IMR-90 (cell line): Measurements from ENCODE around the gene CCDC142. TPM values are rescaled to one million over a fixed set of nuclear protein-coding genes. Genes with fewer than 3 reads are reported as not detected.

Source experiments
- ATAC-seq: fragments of 200-7000 bp; cut with Tn5 transposase; 2 replicates; pipeline ENCODE4 v1.9.1; 2020; ENCODE audit warnings: low read depth, mild to moderate bottlenecking, moderate library complexity
- BruUV-seq: library from RNA; stranded (reverse); fragments of 400-500 nt; replicated peaks from 2 replicates; lab custom pipeline; 2021; lab: Mats Ljungman, UMichigan
- CTCF ChIA-PET: fragments of 300-600 bp; formaldehyde crosslinking; extraction: SDS; loops from one replicate; lab custom pipeline; 2021; ENCODE audit warnings: antibody characterized with exemption; lab: Yijun Ruan, JAX
- POLR2A ChIA-PET: fragments of 300-600 bp; sonication (Branson Sonifier 250); formaldehyde crosslinking; loops from one replicate; lab custom pipeline; 2022; ENCODE audit warnings: antibody characterized with exemption; ENCODE audit not compliant: unreplicated experiment; lab: Charles Lee
- DNase-seq: peaks from one replicate; pipeline ENCODE4 v3.0.0; 2013
- H2AFZ ChIP-seq: replicated peaks from 2 replicates; pipeline ENCODE3; 2013; ENCODE audit warnings: low read length, mild to moderate bottlenecking; ENCODE audit not compliant: poor library complexity
- H2AK5ac ChIP-seq: 2 replicates; pipeline ENCODE4 v1.6.1; 2013; ENCODE audit warnings: low read depth, low read length, inconsistent platforms
- H2AK9ac ChIP-seq: replicated peaks from 2 replicates; pipeline ENCODE3; 2013; ENCODE audit warnings: mild to moderate bottlenecking, low read depth, low read length, moderate library complexity; ENCODE audit not compliant: poor library complexity
- H2BK120ac ChIP-seq: 2 replicates; pipeline ENCODE4 v1.6.1; 2013; ENCODE audit warnings: low read depth, low read length, inconsistent platforms
- H2BK15ac ChIP-seq: 3 replicates; pipeline ENCODE4 v1.6.1; 2013; ENCODE audit warnings: low read depth, low read length, inconsistent platforms
- H2BK20ac ChIP-seq: 2 replicates; pipeline ENCODE4 v1.6.1; 2013; ENCODE audit warnings: low read depth, mild to moderate bottlenecking, inconsistent platforms, low read length, moderate library complexity
- H2BK5ac ChIP-seq: 2 replicates; pipeline ENCODE4 v1.6.1; 2013; ENCODE audit warnings: mild to moderate bottlenecking, low read depth, low read length, inconsistent platforms; ENCODE audit not compliant: poor library complexity, severe bottlenecking
- H3K14ac ChIP-seq: replicated peaks from 2 replicates; pipeline ENCODE4 v1.6.1; 2013; ENCODE audit warnings: low read depth, low read length, inconsistent platforms
- H3K18ac ChIP-seq: 2 replicates; pipeline ENCODE4 v1.6.1; 2013; ENCODE audit warnings: low read depth, low read length, control low read depth
- H3K23ac ChIP-seq: 2 replicates; pipeline ENCODE4 v1.6.1; 2013; ENCODE audit warnings: low read depth, low read length, inconsistent platforms
- H3K27ac ChIP-seq: 2 replicates; pipeline ENCODE4 v1.5.1; 2013; ENCODE audit warnings: mild to moderate bottlenecking, control low read depth, low read length; ENCODE audit not compliant: insufficient read depth
- H3K27me3 ChIP-seq: 2 replicates; pipeline ENCODE4 v1.6.1; 2013; ENCODE audit warnings: low read length; ENCODE audit not compliant: control insufficient read depth, insufficient read depth
- H3K36me3 ChIP-seq: 2 replicates; pipeline ENCODE4 v1.6.1; 2013; ENCODE audit warnings: low read length, mixed read lengths; ENCODE audit not compliant: control insufficient read depth, insufficient read depth
- H3K4ac ChIP-seq: 2 replicates; pipeline ENCODE4 v1.6.1; 2013; ENCODE audit warnings: low read depth, low read length, inconsistent platforms
- H3K4me1 ChIP-seq: 2 replicates; pipeline ENCODE4 v1.6.1; 2013; ENCODE audit warnings: low read length, mixed read lengths; ENCODE audit not compliant: control insufficient read depth, insufficient read depth
- H3K4me2 ChIP-seq: 2 replicates; pipeline ENCODE4 v1.6.1; 2013; ENCODE audit warnings: low read depth, mild to moderate bottlenecking, control low read depth, low read length, moderate library complexity
- H3K4me3 ChIP-seq: 2 replicates; pipeline ENCODE4 v1.5.1; 2013; ENCODE audit warnings: low read depth, mild to moderate bottlenecking, control low read depth, low read length, moderate library complexity; ENCODE audit not compliant: insufficient read depth
- H3K56ac ChIP-seq: 2 replicates; pipeline ENCODE4 v1.6.1; 2013; ENCODE audit warnings: low read length, inconsistent platforms; ENCODE audit not compliant: insufficient read depth; ENCODE audit errors: extremely low read depth
- H3K79me1 ChIP-seq, 2 experiments: 2 replicates each; pipeline ENCODE4 v1.6.1; 2013; ENCODE audit warnings: low read length in 2 of 2, inconsistent platforms in 1 of 2, low read depth in 1 of 2
- H3K9ac ChIP-seq: 2 replicates; pipeline ENCODE4 v1.6.1; 2013; ENCODE audit warnings: low read depth, low read length, control low read depth
- H3K9me1 ChIP-seq: 2 replicates; pipeline ENCODE4 v1.6.1; 2013; ENCODE audit warnings: low read length, inconsistent platforms; ENCODE audit not compliant: insufficient read depth
- H3K9me3 ChIP-seq: 2 replicates; pipeline ENCODE4 v1.6.1; 2013; ENCODE audit warnings: low read length; ENCODE audit not compliant: control insufficient read depth, insufficient read depth
- H4K20me1 ChIP-seq: 2 replicates; pipeline ENCODE4 v1.6.1; 2013; ENCODE audit warnings: low read length, inconsistent platforms; ENCODE audit not compliant: insufficient read depth
- H4K5ac ChIP-seq: 2 replicates; pipeline ENCODE4 v1.6.1; 2013; ENCODE audit warnings: mild to moderate bottlenecking, low read depth, low read length, control low read depth
- H4K8ac ChIP-seq, 2 experiments: 2 replicates each; pipeline ENCODE4 v1.6.1; 2013; ENCODE audit warnings: low read depth in 2 of 2, low read length in 2 of 2, control low read depth in 1 of 2, inconsistent platforms in 1 of 2
- H4K91ac ChIP-seq: 2 replicates; pipeline ENCODE4 v1.6.1; 2013; ENCODE audit warnings: low read depth, low read length, inconsistent platforms; ENCODE audit not compliant: insufficient read depth
- BHLHE40 ChIP-seq: fragments of 150-350 bp; IDR thresholded peaks from 2 replicates; pipeline ENCODE4 v1.6.1; 2016; ENCODE audit warnings: mild to moderate bottlenecking, low read depth, low read length
- CEBPB ChIP-seq: IDR thresholded peaks from 2 replicates; pipeline ENCODE4 v1.6.1; 2012; ENCODE audit warnings: low read depth, low read length, improper control_type of control experiment
- CHD1 ChIP-seq: IDR thresholded peaks from 2 replicates; pipeline ENCODE4 v1.6.1; 2012; ENCODE audit warnings: low read depth, low read length, improper control_type of control experiment
- FOS ChIP-seq: fragments of 150-350 bp; IDR thresholded peaks from 2 replicates; pipeline ENCODE4 v1.6.1; 2016; ENCODE audit warnings: low read depth, low read length
- MXI1 ChIP-seq: IDR thresholded peaks from 2 replicates; pipeline ENCODE4 v1.6.1; 2012; ENCODE audit warnings: low read depth, mild to moderate bottlenecking, low read length, moderate library complexity, borderline replicate concordance
- NFE2L2 ChIP-seq: fragments of 150-350 bp; IDR thresholded peaks from 2 replicates; pipeline ENCODE4 v1.6.1; 2016; ENCODE audit warnings: low read depth, mild to moderate bottlenecking, low read length
- POLR2A ChIP-seq: IDR thresholded peaks from 2 replicates; pipeline ENCODE4 v1.6.1; 2012; ENCODE audit warnings: mild to moderate bottlenecking, low read depth, low read length
- RAD21 ChIP-seq: IDR thresholded peaks from 2 replicates; pipeline ENCODE4 v1.6.1; 2012; ENCODE audit warnings: low read length, improper control_type of control experiment
- RCOR1 ChIP-seq: IDR thresholded peaks from 2 replicates; pipeline ENCODE4 v1.6.1; 2012; ENCODE audit warnings: mild to moderate bottlenecking, low read length, improper control_type of control experiment; ENCODE audit not compliant: insufficient replicate concordance
- RFX5 ChIP-seq: IDR thresholded peaks from 2 replicates; pipeline ENCODE4 v1.8.0; 2012; ENCODE audit warnings: low read depth, mild to moderate bottlenecking, low read length, moderate library complexity
- SMC3 ChIP-seq: fragments of 150-350 bp; IDR thresholded peaks from 2 replicates; pipeline ENCODE4 v1.6.1; 2016; ENCODE audit warnings: low read depth, mild to moderate bottlenecking, antibody characterized with exemption, low read length, moderate library complexity
- WGBS, 2 experiments: methylation state at CpG; one replicate each; pipeline versions ENCODE4 v1.1.5 to v1.1.7; 2013; ENCODE audit warnings: missing lambda C conversion rate in 2 of 2; ENCODE audit not compliant: insufficient read length in 1 of 2; ENCODE audit errors: extremely low coverage in 2 of 2; 5-methylcytosine and 5-hydroxymethylcytosine counted together
- dilution Hi-C: fragments of 300-500 bp; cut with HindIII; formaldehyde crosslinking; loops from one replicate; pipeline ENCODE4 v1.14.3; 2018; ENCODE audit warnings: low sequenced_read_pairs; ENCODE audit not compliant: unreplicated experiment
- in situ Hi-C: fragments of 300-500 bp; cut with MboI; formaldehyde crosslinking; loops from 3 replicates; pipeline ENCODE4 v1.14.3; 2019; ENCODE audit warnings: low sequenced_read_pairs, inconsistent platforms, mixed read lengths
- intact Hi-C: fragments of 100-400 bp; cut with micrococcal nuclease; formaldehyde crosslinking; loops from 2 replicates; pipeline ENCODE4 v1.10.0; 2022
- polyA plus RNA-seq, 3 experiments: library from polyadenylated mRNA; depleted of rRNA; stranded (reverse); fragments of >200 nt; gene quantifications; 2 replicates each; pipeline ENCODE4 v1.2.3, GENCODE V29; 2012; ENCODE audit warnings: low replicate concordance in 1 of 3
- total RNA-seq: library from RNA; depleted of rRNA; stranded (reverse); fragments of >200 nt; gene quantifications from 2 replicates; pipeline ENCODE4 v1.2.3, GENCODE V29; 2012
- TF ChIP-seq, protein P1 (sequence below): conservative IDR thresholded peaks from 2 replicates; pipeline ENCODE4 v1.5.1; 2012; ENCODE audit warnings: mild to moderate bottlenecking, low read depth, low read length, improper control_type of control experiment

CCDC142 gene
- total and polyA plus RNA-seq, 2 of the 4 experiments (the other 2 are of a cell fraction), result 8.4 to 14.0 TPM

DNA sequence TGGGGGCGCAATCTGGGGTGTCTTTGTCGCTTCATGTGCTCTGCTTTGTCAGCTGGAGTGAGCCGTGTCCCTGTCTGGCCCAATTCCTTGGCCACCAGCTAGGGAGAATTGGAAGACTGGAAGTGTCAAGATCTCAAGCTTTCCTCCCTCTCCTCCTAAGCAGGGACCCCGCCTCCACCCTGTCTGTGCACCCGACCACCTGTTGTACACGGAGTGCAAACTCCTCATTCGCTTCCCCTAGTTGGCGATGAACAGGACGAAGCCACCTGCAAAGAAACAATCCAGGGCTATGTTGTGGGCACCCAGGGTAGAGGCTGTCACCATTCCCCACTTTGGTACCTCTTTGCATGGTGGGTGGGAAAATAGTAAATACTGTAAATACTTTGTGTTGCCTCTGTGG lies 44.9 kb upstream of the CCDC142 start:
- no peak for TF ChIP-seq NFE2L2
- TF ChIP-seq, protein P1, sequence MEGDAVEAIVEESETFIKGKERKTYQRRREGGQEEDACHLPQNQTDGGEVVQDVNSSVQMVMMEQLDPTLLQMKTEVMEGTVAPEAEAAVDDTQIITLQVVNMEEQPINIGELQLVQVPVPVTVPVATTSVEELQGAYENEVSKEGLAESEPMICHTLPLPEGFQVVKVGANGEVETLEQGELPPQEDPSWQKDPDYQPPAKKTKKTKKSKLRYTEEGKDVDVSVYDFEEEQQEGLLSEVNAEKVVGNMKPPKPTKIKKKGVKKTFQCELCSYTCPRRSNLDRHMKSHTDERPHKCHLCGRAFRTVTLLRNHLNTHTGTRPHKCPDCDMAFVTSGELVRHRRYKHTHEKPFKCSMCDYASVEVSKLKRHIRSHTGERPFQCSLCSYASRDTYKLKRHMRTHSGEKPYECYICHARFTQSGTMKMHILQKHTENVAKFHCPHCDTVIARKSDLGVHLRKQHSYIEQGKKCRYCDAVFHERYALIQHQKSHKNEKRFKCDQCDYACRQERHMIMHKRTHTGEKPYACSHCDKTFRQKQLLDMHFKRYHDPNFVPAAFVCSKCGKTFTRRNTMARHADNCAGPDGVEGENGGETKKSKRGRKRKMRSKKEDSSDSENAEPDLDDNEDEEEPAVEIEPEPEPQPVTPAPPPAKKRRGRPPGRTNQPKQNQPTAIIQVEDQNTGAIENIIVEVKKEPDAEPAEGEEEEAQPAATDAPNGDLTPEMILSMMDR, result no peak
- TF ChIP-seq SMC3, result no peak
- TF ChIP-seq CEBPB, result no peak
- no peak for TF ChIP-seq RCOR1
- TF ChIP-seq MXI1, result no peak
- TF ChIP-seq RAD21, result no peak
- no peak for TF ChIP-seq BHLHE40
- no peak for TF ChIP-seq CHD1
- TF ChIP-seq FOS, result no peak
- no peak for TF ChIP-seq POLR2A
- no peak for TF ChIP-seq RFX5
- Histone ChIP-seq H4K8ac (no peak overlapping the region), H2BK5ac (no peak overlapping the region), H2BK20ac (no peak overlapping the region), H3K4me3 (no peak overlapping the region), H3K27me3 (peaks cover 5% of the 10 kb centered on the region; the same call in 1 of the 2 replicates), H3K18ac (no peak overlapping the region), H4K5ac (no peak overlapping the region), H3K9me3 (no peaks in the 10 kb centered on the region), H2AK5ac (no peak overlapping the region), H3K56ac (no peak overlapping the region), H2AK9ac (no peak overlapping the region), H3K9me1 (peaks cover 19% of the 10 kb centered on the region), H3K9ac (no peak overlapping the region), H3K14ac (no peak overlapping the region), H4K20me1 (peaks cover 13% of the 10 kb centered on the region), H3K4ac (no peak overlapping the region), H2BK120ac (no peak overlapping the region), H3K36me3 (peaks cover 31% of the 10 kb centered on the region), H3K4me2 (no peak overlapping the region), H4K91ac (no peak overlapping the region), H3K27ac (no peak overlapping the region), H2BK15ac (no peak overlapping the region), H3K4me1 (peaks cover 12% of the 10 kb centered on the region), H3K79me1 (peaks cover 32 to 57% of the 10 kb centered on the region in 2 experiments), H2AFZ (no peak overlapping the region), H3K23ac (no peak overlapping the region)
- WGBS, 2 experiments, result 100% methylated on average over 1 of the region's 9 CpGs; no CpG with 5 or more reads in 1 of the 2 experiments
- POLR2A ChIA-PET, result no interaction called here
- dilution Hi-C loops (no loop called here), in situ Hi-C loops (no loop called here), intact Hi-C loops (loop anchor here (2.0 kb wide), 1 partner anchor 49 kb away; no protein-coding TSS in a partner anchor)
- ATAC-seq (no peak), DNase-seq (no peak)
- BruUV-seq, result no TSS peak
- CTCF ChIA-PET, result no interaction called here
